HEK293T (cell line): ENCODE data around the gene VSX1.

Experiments
- CTCF ChIA-PET: fragments of 350-600 bp; formaldehyde crosslinking; extraction: SDS; loops from one replicate; lab custom pipeline; 2021; ENCODE audit warnings: antibody characterized with exemption, inconsistent platforms; lab: Yijun Ruan, JAX
- POLR2A ChIA-PET: fragments of 350-600 bp; formaldehyde crosslinking; extraction: SDS; loops from one replicate; lab custom pipeline; 2020; ENCODE audit warnings: antibody characterized with exemption, inconsistent platforms; lab: Yijun Ruan, JAX
- DNase-seq: peaks from one replicate; pipeline ENCODE4 v3.0.0; 2012; ENCODE audit warnings: mixed read lengths; ENCODE audit errors: extremely low spot score
- ARNT ChIP-seq: fragments of 450-650 bp; IDR thresholded peaks from 2 replicates; pipeline ENCODE4 v1.6.1; 2017; ENCODE audit warnings: mild to moderate bottlenecking
- BHLHE40 ChIP-seq: fragments of 450-650 bp; IDR thresholded peaks from 2 replicates; pipeline ENCODE4 v1.6.1; 2016; ENCODE audit warnings: mild to moderate bottlenecking, moderate library complexity, borderline replicate concordance
- CTBP1 ChIP-seq: fragments of 450-650 bp; IDR thresholded peaks from 2 replicates; pipeline ENCODE4 v1.6.1; 2016; ENCODE audit warnings: borderline replicate concordance
- ELF4 ChIP-seq: fragments of 450-650 bp; IDR thresholded peaks from 2 replicates; pipeline ENCODE4 v1.6.1; 2017; ENCODE audit warnings: antibody characterized with exemption
- FOXA1 ChIP-seq: fragments of 450-650 bp; IDR thresholded peaks from 2 replicates; pipeline ENCODE4 v1.6.1; 2016; ENCODE audit warnings: mild to moderate bottlenecking
- FOXK2 ChIP-seq: fragments of 450-650 bp; IDR thresholded peaks from 2 replicates; pipeline ENCODE4 v1.6.1; 2016; ENCODE audit warnings: mild to moderate bottlenecking
- FOXM1 ChIP-seq: fragments of 450-650 bp; IDR thresholded peaks from 2 replicates; pipeline ENCODE4 v1.6.1; 2017; ENCODE audit warnings: mild to moderate bottlenecking, borderline replicate concordance
- HDGF ChIP-seq: fragments of 450-650 bp; IDR thresholded peaks from 2 replicates; pipeline ENCODE4 v1.6.1; 2017; ENCODE audit warnings: antibody characterized with exemption, borderline replicate concordance
- L3MBTL2 ChIP-seq: fragments of 450-650 bp; conservative IDR thresholded peaks from 2 replicates; pipeline ENCODE4 v1.6.1; 2016; ENCODE audit warnings: mild to moderate bottlenecking
- LEF1 ChIP-seq: fragments of 450-650 bp; IDR thresholded peaks from 2 replicates; pipeline ENCODE4 v1.6.1; 2017; ENCODE audit warnings: mild to moderate bottlenecking, borderline replicate concordance
- NFRKB ChIP-seq: fragments of 450-650 bp; IDR thresholded peaks from 2 replicates; pipeline ENCODE4 v1.6.1; 2016; ENCODE audit warnings: mild to moderate bottlenecking, moderate library complexity
- SP1 ChIP-seq: fragments of 450-650 bp; IDR thresholded peaks from 2 replicates; pipeline ENCODE4 v1.6.1; 2017
- SUZ12 ChIP-seq: fragments of 450-650 bp; IDR thresholded peaks from 2 replicates; pipeline ENCODE4 v1.6.1; 2016; ENCODE audit warnings: mild to moderate bottlenecking
- TARDBP ChIP-seq: fragments of 450-650 bp; IDR thresholded peaks from 2 replicates; pipeline ENCODE4 v1.6.1; 2016
- ZNF384 ChIP-seq: fragments of 450-650 bp; IDR thresholded peaks from 2 replicates; pipeline ENCODE4 v1.6.1; 2016
- TF ChIP-seq, protein P1 (sequence below): fragments of 450-650 bp; IDR thresholded peaks from 2 replicates; pipeline ENCODE4 v1.6.1; 2016

The VSX1 gene

DNA sequence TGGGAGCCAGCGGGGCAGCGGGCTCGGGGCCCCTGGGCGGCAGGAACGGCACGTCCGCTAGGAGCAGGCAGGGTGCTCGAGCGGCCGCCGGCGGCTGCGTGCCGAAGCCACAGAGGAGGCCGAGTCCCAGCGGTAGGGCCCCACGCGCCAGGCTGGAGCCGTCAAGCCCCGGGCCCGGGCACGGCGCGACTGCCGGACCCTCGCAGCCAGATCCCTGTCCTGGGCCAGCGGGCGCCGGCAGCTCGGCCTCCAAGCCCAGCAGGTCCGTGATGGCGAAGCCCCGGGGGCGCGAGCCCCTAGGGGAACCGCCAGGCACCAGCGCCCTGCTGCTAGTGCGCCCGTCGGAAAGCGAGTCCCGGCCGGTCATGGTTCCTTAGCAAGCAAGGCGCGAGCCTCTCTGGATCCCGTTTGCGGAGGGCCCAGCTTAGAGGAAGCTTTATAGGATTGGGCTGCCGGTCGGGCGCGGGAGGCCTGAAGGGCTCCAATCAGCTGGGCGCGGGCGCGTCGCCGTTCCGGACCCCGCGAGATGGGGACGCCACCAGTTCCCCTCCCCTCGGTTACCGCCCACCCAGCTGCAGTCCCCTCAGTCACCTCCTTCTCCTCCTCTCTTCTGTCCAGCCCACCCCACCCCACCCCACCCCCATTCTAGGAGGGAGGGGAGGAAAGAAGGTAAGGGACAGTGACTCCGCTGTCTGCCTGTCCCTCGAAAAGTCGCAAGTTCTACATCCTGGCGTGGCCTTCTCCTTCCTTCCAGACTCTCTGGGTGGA, at the start of gene VSX1:
Gene VSX1, minus strand, starts transcription at position 412 of the 768 bp plus-strand sequence. Its CDS starts 45 bp downstream, at position 367.
- DNase-seq, result no peak
- POLR2A ChIA-PET, result no interaction called here
- CTCF ChIA-PET, result no interaction called here
- no peak for TF ChIP-seq L3MBTL2
- no peak for TF ChIP-seq FOXA1
- no peak for TF ChIP-seq NFRKB
- no peak for TF ChIP-seq FOXM1
- TF ChIP-seq, protein P1, sequence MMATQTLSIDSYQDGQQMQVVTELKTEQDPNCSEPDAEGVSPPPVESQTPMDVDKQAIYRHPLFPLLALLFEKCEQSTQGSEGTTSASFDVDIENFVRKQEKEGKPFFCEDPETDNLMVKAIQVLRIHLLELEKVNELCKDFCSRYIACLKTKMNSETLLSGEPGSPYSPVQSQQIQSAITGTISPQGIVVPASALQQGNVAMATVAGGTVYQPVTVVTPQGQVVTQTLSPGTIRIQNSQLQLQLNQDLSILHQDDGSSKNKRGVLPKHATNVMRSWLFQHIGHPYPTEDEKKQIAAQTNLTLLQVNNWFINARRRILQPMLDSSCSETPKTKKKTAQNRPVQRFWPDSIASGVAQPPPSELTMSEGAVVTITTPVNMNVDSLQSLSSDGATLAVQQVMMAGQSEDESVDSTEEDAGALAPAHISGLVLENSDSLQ, result no peak
- TF ChIP-seq CTBP1, result no peak
- no peak for TF ChIP-seq SP1
- no peak for TF ChIP-seq HDGF
- TF ChIP-seq ZNF384, result no peak

GRCh38 chr20:25129908-25130307, 48.0 kb upstream of the VSX1 start:
- ChIA-PET POLR2A (no interaction called here), CTCF (no interaction called here)
- DNase-seq, result no peak
- no peak for TF ChIP-seq HDGF
- TF ChIP-seq ARNT, result no peak
- TF ChIP-seq, protein P1, result no peak
- no peak for TF ChIP-seq SUZ12
- TF ChIP-seq SP1, result no peak
- TF ChIP-seq FOXA1, result no peak
- TF ChIP-seq FOXK2, result no peak
- TF ChIP-seq TARDBP, result no peak
- TF ChIP-seq CTBP1, result no peak
- no peak for TF ChIP-seq L3MBTL2
- TF ChIP-seq LEF1, result no peak
- no peak for TF ChIP-seq NFRKB
- TF ChIP-seq ZNF384, result no peak

DNA sequence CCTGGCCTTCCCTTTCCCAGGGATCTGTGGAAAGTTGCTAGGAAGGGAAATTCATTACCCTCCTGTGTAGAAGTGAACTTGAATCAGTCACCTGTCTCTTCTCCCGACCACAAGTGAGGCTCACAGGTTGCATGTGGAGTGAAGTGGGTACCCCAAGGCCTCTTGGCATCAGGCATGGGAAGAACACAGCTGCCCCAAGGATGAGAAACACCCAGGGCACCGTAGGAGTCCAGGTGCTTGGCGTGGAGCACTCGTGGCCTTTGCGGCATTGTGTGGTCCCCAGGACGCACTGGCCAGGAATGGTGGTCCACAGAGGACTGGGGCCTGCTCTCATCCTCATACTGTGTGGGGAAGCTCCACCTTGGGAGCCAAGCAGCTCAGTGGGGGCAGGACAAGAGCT, 47.5 kb upstream of the VSX1 start:
- no peak for DNase-seq
- POLR2A ChIA-PET, result no interaction called here
- CTCF ChIA-PET, result no interaction called here
- TF ChIP-seq ZNF384 (no peak), TARDBP (no peak), L3MBTL2 (no peak), SP1 (no peak), SUZ12 (no peak), LEF1 (no peak), CTBP1 (no peak), FOXK2 (no peak), ELF4 (no peak), HDGF (no peak), FOXA1 (no peak), BHLHE40 (no peak), NFRKB (no peak), FOXM1 (no peak), ARNT (no peak)
- TF ChIP-seq, protein P1, result no peak

DNA sequence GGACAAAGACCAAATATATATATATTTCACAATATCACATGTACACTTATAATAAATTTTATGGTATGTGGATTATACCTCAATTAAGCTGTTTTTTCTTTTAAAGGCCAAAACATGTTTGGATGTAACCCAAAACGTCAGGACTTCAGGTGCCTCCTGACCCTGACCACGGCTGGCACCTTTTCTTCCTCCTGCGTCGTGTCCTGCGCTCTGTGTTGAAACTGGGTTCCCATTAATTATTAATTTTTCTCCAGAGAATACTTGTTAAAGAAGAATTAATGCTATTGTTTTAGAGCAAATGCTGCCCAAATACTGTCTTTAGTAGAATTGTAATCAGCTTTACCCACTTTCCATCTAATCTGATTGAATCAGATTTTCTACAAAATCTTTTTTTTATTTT, 46.7 kb upstream of the VSX1 start:
- ChIA-PET POLR2A (no interaction called here), CTCF (no interaction called here)
- TF ChIP-seq BHLHE40, result no peak
- no peak for DNase-seq

DNA sequence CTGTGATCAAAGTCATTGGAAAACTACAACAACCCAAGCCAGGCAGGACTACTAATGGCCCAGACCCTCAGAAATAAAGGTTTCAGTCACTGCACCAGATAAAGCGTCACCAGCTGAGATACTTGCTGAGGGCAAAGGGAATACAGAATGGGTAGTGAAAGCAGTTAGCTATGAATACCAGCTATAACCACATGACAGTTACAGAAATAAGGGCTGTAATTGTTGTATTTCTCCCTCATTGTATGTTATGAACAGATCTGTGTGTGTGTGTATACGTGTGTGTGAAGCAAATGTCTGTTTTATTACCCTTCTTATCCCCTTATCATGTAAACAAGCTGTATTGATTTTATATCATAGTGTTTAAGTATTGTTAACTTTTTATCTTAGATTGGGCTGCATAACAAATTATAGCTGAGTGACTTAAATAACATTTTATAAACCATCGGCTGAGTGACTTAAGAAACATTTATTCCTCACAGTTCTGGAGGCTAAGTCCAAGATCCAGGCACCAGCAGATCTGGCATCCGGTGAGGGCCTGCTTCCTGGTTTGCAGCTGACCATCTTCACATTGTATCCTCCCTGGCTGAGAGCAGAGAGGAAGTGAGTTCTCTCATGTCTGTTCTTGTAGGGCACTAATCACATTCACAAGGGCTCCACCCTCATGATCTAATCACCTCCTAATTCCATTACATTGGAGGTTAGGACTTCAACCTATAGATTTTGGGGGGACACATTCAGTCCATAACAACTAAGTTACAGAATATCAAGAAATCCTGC, 46.0 kb upstream of the VSX1 start:
- CTCF ChIA-PET, result no interaction called here
- no peak for DNase-seq
- no peak for TF ChIP-seq ELF4
- TF ChIP-seq FOXA1, result no peak
- no peak for TF ChIP-seq CTBP1
- TF ChIP-seq ARNT, result no peak
- TF ChIP-seq FOXK2, result no peak
- no peak for TF ChIP-seq L3MBTL2
- POLR2A ChIA-PET, result no interaction called here

GRCh38 chr20:25126204-25127029, 44.5 kb upstream of the VSX1 start:
- CTCF ChIA-PET, result no interaction called here
- POLR2A ChIA-PET, result no interaction called here
- TF ChIP-seq ZNF384 (no peak), FOXM1 (no peak), FOXA1 (no peak), NFRKB (no peak), ELF4 (no peak), ARNT (no peak), CTBP1 (no peak), FOXK2 (no peak)
- TF ChIP-seq, protein P1, result no peak
- DNase-seq, result no peak
